Mucosa of descending colon (tissue), 3 donors: Measurements from ENCODE around the gene RHBDL1. TPM values are rescaled to one million over a fixed set of nuclear protein-coding genes. Genes with fewer than 3 reads are reported as not detected.

Source experiments
- ATAC-seq: fragments of 200-7000 bp; cut with Tn5 transposase; one replicate; pipeline ENCODE4 v1.9.1; 2020; ENCODE audit warnings: mild to moderate bottlenecking, moderate library complexity
- DNase-seq, 3 donors: peaks; one replicate each; pipeline ENCODE4 v3.0.0-alpha.2; 2020
- H3K36me3 ChIP-seq: fragments of 200-600 bp; one replicate; pipeline ENCODE4 v1.8.0; 2021; ENCODE audit warnings: low read depth, mild to moderate bottlenecking
- H3K4me1 ChIP-seq: fragments of 200-600 bp; one replicate; pipeline ENCODE4 v1.8.0; 2021; ENCODE audit warnings: low read depth, mild to moderate bottlenecking
- H3K4me3 ChIP-seq: fragments of 200-600 bp; one replicate; pipeline ENCODE4 v1.8.0; 2021; ENCODE audit warnings: mild to moderate bottlenecking
- H3K9me3 ChIP-seq: fragments of 200-600 bp; one replicate; pipeline ENCODE4 v1.8.0; 2021; ENCODE audit warnings: mild to moderate bottlenecking
- intact Hi-C, 2 donors: fragments of 100-400 bp; cut with DNase I in 1 of 2; cut with micrococcal nuclease in 1 of 2; formaldehyde crosslinking; loops; one replicate each; pipeline versions ENCODE4 v1.11.0 to v1.11.1; 2022; cut with DNase I, micrococcal nuclease
- total RNA-seq, 3 donors: library from RNA; stranded (reverse); fragmentation: NEBNext Ultra II Directional in 2 of 3; extraction: Animal tissue kit (Norgen Biotek cat#: 25700) in 2 of 3; gene quantifications; one replicate each; pipeline versions ENCODE4 v1.2.1 to v1.2.4, GENCODE V29; 2021 to 2023
- TF ChIP-seq, protein P1 (sequence below): fragments of 200-600 bp; IDR thresholded peaks from one replicate; pipeline ENCODE4 v1.8.0; 2022; ENCODE audit warnings: antibody characterized with exemption, mild to moderate bottlenecking
- donor health status: DM: no; HTN: no; CAD: no; lungs with moderate emphysema.
- donor health status: DM: no; HTN: no; CAD: no.
- donor health status: DM: no; HTN: yes; CAD: no.

The RHBDL1 gene
- total RNA-seq, 3 donors from 2014 or later, result 2.8 to 3.4 (median 3.0) TPM

DNA sequence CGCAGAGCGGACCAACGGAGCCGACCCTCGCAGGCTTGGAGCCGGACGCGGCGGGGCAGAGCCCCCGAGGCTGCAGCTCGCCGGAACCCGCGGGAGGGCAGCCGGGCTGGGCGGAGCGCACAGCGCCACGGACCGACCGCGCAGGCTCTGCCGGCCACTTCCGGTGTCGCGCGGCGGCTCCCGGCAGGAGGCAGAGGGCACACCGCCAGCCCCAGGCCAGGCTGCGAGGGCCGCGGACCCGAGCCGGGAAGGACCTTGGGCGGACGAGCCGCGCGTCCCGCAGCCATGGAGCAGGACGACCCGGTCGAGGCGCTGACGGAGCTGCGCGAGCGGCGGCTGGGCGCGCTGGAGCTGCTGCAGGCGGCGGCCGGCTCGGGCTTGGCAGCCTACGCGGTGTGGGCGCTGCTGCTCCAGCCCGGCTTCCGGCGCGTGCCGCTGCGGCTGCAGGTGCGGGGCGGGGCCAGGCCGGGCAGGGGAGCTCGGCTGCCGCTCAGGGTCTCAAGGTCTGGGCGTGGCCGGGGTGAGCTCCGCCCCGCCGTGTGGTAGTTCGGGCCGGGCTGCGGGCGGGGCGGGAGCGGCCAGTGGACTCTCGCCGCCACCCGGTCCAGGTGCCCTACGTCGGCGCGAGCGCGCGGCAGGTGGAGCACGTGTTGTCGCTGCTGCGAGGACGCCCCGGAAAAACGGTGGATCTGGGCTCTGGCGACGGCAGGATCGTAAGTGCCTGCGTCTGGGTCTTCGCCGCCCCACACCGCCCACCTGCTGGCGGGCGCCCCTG, 45.7 kb downstream of the RHBDL1 start, which contains the start of gene ANTKMT:
TSS of gene ANTKMT (plus strand) at position 157 of the 775 bp plus-strand sequence. CDS start at position 286, 129 bp downstream.
- H3K36me3 ChIP-seq, result no peaks in the 10 kb centered on the region
- ATAC-seq (peak; percentile 85), DNase-seq (peak; percentile 88 to 93 (median 92))
- peak within 1 kb of the TSS; percentile 41 for H3K4me3 ChIP-seq
- TF ChIP-seq, protein P1, sequence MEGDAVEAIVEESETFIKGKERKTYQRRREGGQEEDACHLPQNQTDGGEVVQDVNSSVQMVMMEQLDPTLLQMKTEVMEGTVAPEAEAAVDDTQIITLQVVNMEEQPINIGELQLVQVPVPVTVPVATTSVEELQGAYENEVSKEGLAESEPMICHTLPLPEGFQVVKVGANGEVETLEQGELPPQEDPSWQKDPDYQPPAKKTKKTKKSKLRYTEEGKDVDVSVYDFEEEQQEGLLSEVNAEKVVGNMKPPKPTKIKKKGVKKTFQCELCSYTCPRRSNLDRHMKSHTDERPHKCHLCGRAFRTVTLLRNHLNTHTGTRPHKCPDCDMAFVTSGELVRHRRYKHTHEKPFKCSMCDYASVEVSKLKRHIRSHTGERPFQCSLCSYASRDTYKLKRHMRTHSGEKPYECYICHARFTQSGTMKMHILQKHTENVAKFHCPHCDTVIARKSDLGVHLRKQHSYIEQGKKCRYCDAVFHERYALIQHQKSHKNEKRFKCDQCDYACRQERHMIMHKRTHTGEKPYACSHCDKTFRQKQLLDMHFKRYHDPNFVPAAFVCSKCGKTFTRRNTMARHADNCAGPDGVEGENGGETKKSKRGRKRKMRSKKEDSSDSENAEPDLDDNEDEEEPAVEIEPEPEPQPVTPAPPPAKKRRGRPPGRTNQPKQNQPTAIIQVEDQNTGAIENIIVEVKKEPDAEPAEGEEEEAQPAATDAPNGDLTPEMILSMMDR, result no peak
- no peaks in the 10 kb centered on the region for H3K9me3 ChIP-seq
- peaks cover 44% of the 10 kb centered on the region for H3K4me1 ChIP-seq
- intact Hi-C loops, result no loop called here

GRCh38 chr16:721765-722540, 46.5 kb downstream of the RHBDL1 start:
- no peaks in the 10 kb centered on the region for H3K9me3 ChIP-seq
- intact Hi-C loops, result no loop called here
- TF ChIP-seq, protein P1, result no peak
- no peaks in the 10 kb centered on the region for H3K36me3 ChIP-seq
- no peak overlapping the region for H3K4me3 ChIP-seq
- H3K4me1 ChIP-seq, result peaks cover 44% of the 10 kb centered on the region
- DNase-seq, result peak in 1 of 3 donors; percentile 68
- ATAC-seq, result no peak

DNA sequence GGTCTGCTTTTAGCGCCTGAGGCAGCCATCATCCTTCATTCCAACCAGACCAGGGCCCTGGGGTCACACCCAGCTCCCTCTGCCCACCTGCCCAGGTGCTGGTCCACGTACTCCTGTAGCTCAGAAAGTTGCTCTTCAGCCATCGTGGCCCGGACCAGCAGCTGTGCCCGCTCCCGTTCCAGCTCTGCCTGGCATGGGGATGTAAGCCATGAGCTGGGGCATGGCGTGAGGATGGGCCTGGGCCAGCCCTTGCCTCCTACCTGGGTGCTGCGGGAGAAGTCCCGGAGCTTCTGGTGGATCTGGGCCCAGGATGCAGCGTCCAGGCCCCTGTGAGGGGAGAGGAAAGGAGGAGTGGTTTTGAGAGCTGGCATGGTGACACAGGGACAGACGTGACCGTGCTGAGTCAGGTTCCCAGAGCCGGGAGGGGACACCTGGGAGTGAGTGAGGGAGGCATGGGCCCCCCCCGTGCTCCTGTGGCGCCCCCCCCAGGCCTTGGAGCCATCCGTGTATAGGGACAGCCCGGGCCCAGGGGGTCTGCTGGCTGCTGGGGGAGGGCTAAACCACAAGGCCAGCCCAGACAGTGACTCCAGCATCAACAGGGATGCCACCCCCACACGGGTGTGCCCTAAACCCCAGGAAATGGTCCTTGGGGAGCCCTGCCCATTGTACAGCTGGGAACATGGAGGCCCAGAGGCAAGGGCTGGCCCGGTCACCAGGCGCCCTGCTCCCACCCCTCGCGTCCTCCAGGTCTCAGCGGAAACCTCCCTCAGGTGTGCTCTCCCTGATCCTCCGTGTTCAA, 47.6 kb downstream of the RHBDL1 start:
- Histone ChIP-seq H3K4me1 (peaks cover 49% of the 10 kb centered on the region), H3K36me3 (no peaks in the 10 kb centered on the region), H3K9me3 (no peaks in the 10 kb centered on the region), H3K4me3 (no peak overlapping the region)
- intact Hi-C loops, result no loop called here
- no peak for DNase-seq
- TF ChIP-seq, protein P1, result no peak
- ATAC-seq, result no peak

GRCh38 chr16:723695-724094, 48.2 kb downstream of the RHBDL1 start:
- Histone ChIP-seq H3K4me1 (peaks cover 47% of the 10 kb centered on the region), H3K9me3 (no peaks in the 10 kb centered on the region), H3K4me3 (no peak overlapping the region), H3K36me3 (no peaks in the 10 kb centered on the region)
- ATAC-seq (no peak), DNase-seq (no peak)
- intact Hi-C loops, result no loop called here
- TF ChIP-seq, protein P1, result no peak

DNA sequence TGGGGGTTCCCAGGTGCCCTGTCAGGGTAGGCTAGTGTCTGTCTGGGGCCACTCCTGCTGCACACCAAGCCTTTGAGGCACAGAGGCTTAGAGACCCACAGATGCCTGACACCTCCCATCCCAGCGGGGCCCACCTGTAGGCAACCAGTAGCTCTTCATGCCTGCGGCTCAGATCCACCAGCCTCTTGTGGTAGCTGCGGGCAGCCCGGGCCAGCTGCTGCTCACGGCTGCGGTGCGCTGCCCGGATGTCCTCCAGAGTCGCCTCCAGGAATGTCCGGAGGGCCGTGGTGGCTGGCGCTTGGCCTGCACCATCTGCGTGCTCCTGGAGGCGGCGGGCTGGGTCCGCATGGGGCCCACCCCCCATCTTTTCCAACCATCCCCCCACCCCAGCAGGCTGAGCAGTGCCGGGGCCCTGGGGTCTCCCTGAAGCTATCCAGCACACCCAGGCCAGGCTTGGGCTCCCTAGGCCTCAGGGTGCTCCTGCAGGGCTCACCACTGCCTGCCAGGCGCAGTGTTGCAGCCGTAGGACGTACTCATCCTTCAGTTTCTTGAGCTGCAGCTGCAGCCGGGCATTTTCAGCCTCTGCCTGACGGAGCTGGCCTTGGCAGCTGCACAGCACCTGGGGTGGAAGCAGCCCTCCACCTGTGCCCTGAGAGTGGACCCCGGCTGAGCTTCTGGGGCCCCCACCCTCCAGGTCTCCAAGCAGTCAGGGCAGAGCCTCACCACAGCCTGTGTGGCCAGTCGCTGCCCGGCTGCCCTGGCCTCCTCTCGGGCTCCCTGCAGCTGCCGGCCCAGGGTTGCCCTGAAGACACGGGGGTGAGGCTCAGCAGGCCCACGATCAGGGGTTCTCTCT, 48.9 kb downstream of the RHBDL1 start:
- TF ChIP-seq, protein P1, result no peak
- no peak for DNase-seq
- Histone ChIP-seq H3K9me3 (no peaks in the 10 kb centered on the region), H3K36me3 (no peaks in the 10 kb centered on the region), H3K4me3 (no peak overlapping the region), H3K4me1 (peaks cover 40% of the 10 kb centered on the region)
- no peak for ATAC-seq
- intact Hi-C loops, result no loop called here
